Panc1 (cell line): ENCODE measurements around the gene LRRC27. TPM values are rescaled to one million over a fixed set of nuclear protein-coding genes. Genes with fewer than 3 reads are reported as not detected.
A peak's percentile ranks its signal among the peaks of the same experiment; 100 is the strongest.

ENCODE experiments used
- ATAC-seq: fragments of 200-7000 bp; cut with Tn5 transposase; 2 replicates; pipeline ENCODE4 v1.9.1; 2020; ENCODE audit warnings: mild to moderate bottlenecking, moderate library complexity
- BruUV-seq: library from RNA; stranded (reverse); fragments of 400-500 nt; replicated peaks from 2 replicates; lab custom pipeline; 2021; lab: Mats Ljungman, UMichigan
- CTCF ChIA-PET: fragments of 300-600 bp; sonication (Branson Sonifier 250); formaldehyde crosslinking; loops from one replicate; lab custom pipeline; 2022; ENCODE audit warnings: antibody characterized with exemption; lab: Charles Lee
- POLR2A ChIA-PET: fragments of 300-600 bp; sonication (Branson Sonifier 250); formaldehyde crosslinking; loops from one replicate; lab custom pipeline; 2022; ENCODE audit warnings: antibody characterized with exemption; lab: Charles Lee
- DNase-seq: peaks from one replicate; pipeline ENCODE4 v3.0.0-alpha.2; 2010; ENCODE audit warnings: low read depth, low spot score
- H3K27ac ChIP-seq: 2 replicates; pipeline ENCODE4 v1.5.1; 2011; ENCODE audit warnings: mild to moderate bottlenecking, low read length, inconsistent platforms
- H3K27me3 ChIP-seq: fragments of 200-500 bp; sonication (Bioruptor generic); 2 replicates; pipeline ENCODE4 v1.6.0; 2014; ENCODE audit warnings: low read length, inconsistent platforms; ENCODE audit not compliant: control insufficient read depth, insufficient read depth
- H3K36me3 ChIP-seq: fragments of 200-500 bp; sonication (Bioruptor generic); 2 replicates; pipeline ENCODE4 v1.5.1; 2014; ENCODE audit warnings: inconsistent platforms, mild to moderate bottlenecking, low read length, moderate library complexity; ENCODE audit not compliant: control insufficient read depth, insufficient read depth
- H3K4me1 ChIP-seq: 2 replicates; pipeline ENCODE4 v1.5.1; 2011; ENCODE audit warnings: inconsistent platforms, mild to moderate bottlenecking, low read length, moderate library complexity; ENCODE audit not compliant: control insufficient read depth, insufficient read depth
- H3K4me3 ChIP-seq, 2 experiments: 2 replicates each; pipeline ENCODE4 v1.5.1; 2011 to 2012; ENCODE audit warnings: low read depth in 2 of 2, low read length in 2 of 2, mild to moderate bottlenecking in 2 of 2, inconsistent platforms in 1 of 2, moderate library complexity in 1 of 2
- H3K9me3 ChIP-seq: fragments of 200-500 bp; sonication (Bioruptor generic); 2 replicates; pipeline ENCODE4 v1.5.1; 2014; ENCODE audit warnings: low read depth, mild to moderate bottlenecking, inconsistent platforms, low read length, moderate library complexity; ENCODE audit not compliant: control insufficient read depth, insufficient read depth
- CTCF ChIP-seq: fragments of 450-650 bp; IDR thresholded peaks from 2 replicates; pipeline ENCODE4 v1.5.1; 2017; ENCODE audit warnings: mild to moderate bottlenecking
- POLR2AphosphoS5 ChIP-seq: IDR thresholded peaks from 2 replicates; pipeline ENCODE4 v1.6.1; 2012; ENCODE audit warnings: mild to moderate bottlenecking, low read depth, low read length, moderate library complexity
- SIN3A ChIP-seq: IDR thresholded peaks from 2 replicates; pipeline ENCODE4 v1.6.1; 2012; ENCODE audit warnings: low read depth, mild to moderate bottlenecking, low read length, moderate library complexity, borderline replicate concordance; ENCODE audit not compliant: insufficient read depth
- TCF7L2 ChIP-seq: IDR thresholded peaks from 2 replicates; pipeline ENCODE4 v1.6.1; 2011; ENCODE audit warnings: mild to moderate bottlenecking, low read depth, low read length, inconsistent platforms
- in situ Hi-C: cut with HindIII; loops from 2 replicates; pipeline ENCODE4 v1.10.0; 2016; ENCODE audit warnings: low sequenced_read_pairs, low pct_unique_long_range_greater_than_20kb
- intact Hi-C: fragments of 100-400 bp; cut with micrococcal nuclease; formaldehyde crosslinking; loops from one replicate; pipeline ENCODE4 v1.10.0; 2022; ENCODE audit not compliant: unreplicated experiment
- total RNA-seq: library from RNA; stranded (reverse); gene quantifications from one replicate; pipeline ENCODE4 v1.2.1, GENCODE V29; 2021; ENCODE audit not compliant: unreplicated experiment
- TF ChIP-seq, protein P1 (sequence below), 2 experiments: IDR thresholded peaks; 2 replicates each; pipeline ENCODE4 v1.6.1; 2011 to 2012; ENCODE audit warnings: low read depth in 2 of 2, control low read depth in 1 of 2, low read length in 1 of 2, mild to moderate bottlenecking in 1 of 2, moderate library complexity in 1 of 2; ENCODE audit not compliant: insufficient read depth in 1 of 2

The LRRC27 gene
- total RNA-seq, 1 experiment from 2014 or later = 15.7 TPM

GRCh38 chr10:132371641-132372081 lies 39.7 kb downstream of the LRRC27 start:
- Histone ChIP-seq H3K9me3 (no peaks in the 10 kb centered on the region), H3K27ac (no peak overlapping the region), H3K4me3 (no peak overlapping the region), H3K27me3 (no peaks in the 10 kb centered on the region), H3K4me1 (peaks cover 5% of the 10 kb centered on the region), H3K36me3 (no peaks in the 10 kb centered on the region)
- in situ Hi-C loops = no loop called here
- DNase-seq = no peak
- ATAC-seq = 0 out of 2 replicates have a peak, but pooled peaks have one; percentile 49
- ChIA-PET CTCF (interaction anchor here (0.6 kb wide), 1 partner anchor 426 kb away, joined by 6 read pairs; no protein-coding TSS in a partner anchor), POLR2A (no interaction called here)
- TF ChIP-seq CTCF = no peak; the same call in 1 of the 2 replicates
- intact Hi-C loops = no loop called here
- BruUV-seq = no TSS peak

DNA sequence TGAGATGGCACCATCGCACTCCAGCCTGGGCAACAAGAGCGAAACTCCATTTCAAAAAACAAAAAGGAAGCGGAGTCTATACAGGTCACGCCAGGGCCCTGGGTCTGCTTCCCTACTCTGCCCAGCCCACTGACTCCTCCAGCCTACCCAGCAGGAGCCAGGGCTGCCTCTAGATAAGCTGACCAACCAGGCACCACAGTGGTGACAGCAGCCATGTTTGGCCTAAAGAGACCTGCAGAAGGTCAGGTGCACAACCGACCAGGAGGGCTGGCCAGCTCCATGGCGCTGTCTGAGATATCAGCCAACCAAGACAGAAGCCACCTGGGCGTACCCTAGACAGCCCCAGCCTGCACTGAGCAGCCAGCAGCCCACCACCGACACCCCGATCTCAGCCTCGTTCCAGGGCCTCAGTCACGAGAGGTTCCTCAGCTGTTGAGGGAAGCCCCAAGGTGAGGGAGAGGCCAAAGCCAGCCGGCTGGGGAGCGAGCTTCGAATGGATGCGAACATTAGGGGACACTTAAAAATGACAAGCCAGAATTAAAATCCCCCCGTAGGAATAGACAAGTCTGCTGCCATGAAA lies 40.6 kb downstream of the LRRC27 start:
- Histone ChIP-seq H3K27ac (no peak overlapping the region), H3K9me3 (no peaks in the 10 kb centered on the region), H3K36me3 (no peaks in the 10 kb centered on the region), H3K4me1 (peaks cover 5% of the 10 kb centered on the region), H3K4me3 (no peak overlapping the region), H3K27me3 (no peaks in the 10 kb centered on the region)
- BruUV-seq = no TSS peak
- ChIA-PET CTCF (no interaction called here), POLR2A (no interaction called here)
- peak; percentile 36; the same call in 1 of the 2 replicates for ATAC-seq
- TF ChIP-seq, protein P1, sequence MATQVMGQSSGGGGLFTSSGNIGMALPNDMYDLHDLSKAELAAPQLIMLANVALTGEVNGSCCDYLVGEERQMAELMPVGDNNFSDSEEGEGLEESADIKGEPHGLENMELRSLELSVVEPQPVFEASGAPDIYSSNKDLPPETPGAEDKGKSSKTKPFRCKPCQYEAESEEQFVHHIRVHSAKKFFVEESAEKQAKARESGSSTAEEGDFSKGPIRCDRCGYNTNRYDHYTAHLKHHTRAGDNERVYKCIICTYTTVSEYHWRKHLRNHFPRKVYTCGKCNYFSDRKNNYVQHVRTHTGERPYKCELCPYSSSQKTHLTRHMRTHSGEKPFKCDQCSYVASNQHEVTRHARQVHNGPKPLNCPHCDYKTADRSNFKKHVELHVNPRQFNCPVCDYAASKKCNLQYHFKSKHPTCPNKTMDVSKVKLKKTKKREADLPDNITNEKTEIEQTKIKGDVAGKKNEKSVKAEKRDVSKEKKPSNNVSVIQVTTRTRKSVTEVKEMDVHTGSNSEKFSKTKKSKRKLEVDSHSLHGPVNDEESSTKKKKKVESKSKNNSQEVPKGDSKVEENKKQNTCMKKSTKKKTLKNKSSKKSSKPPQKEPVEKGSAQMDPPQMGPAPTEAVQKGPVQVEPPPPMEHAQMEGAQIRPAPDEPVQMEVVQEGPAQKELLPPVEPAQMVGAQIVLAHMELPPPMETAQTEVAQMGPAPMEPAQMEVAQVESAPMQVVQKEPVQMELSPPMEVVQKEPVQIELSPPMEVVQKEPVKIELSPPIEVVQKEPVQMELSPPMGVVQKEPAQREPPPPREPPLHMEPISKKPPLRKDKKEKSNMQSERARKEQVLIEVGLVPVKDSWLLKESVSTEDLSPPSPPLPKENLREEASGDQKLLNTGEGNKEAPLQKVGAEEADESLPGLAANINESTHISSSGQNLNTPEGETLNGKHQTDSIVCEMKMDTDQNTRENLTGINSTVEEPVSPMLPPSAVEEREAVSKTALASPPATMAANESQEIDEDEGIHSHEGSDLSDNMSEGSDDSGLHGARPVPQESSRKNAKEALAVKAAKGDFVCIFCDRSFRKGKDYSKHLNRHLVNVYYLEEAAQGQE (IDR thresholded peaks at IDR 0.05; ENCODE audit: insufficient read depth in 1 of 2, low read depth in 2 of 2, low read length in 1 of 2) = no peak
- no peak for TF ChIP-seq POLR2AphosphoS5
- no peak for TF ChIP-seq SIN3A
- no peak for TF ChIP-seq TCF7L2
- no peak for TF ChIP-seq CTCF
- DNase-seq = no peak
- intact Hi-C loops = no loop called here
- in situ Hi-C loops = no loop called here
